Neural crest cell (in vitro differentiated cells): Measurements from ENCODE around the gene OCRL. TPM values are rescaled to one million over a fixed set of nuclear protein-coding genes. Genes with fewer than 3 reads are reported as not detected.

Experiments used
- DNase-seq: peaks from one replicate; pipeline ENCODE4 v3.0.0; 2021; ENCODE audit warnings: low read depth, mixed read lengths, low spot score
- H3K27ac Mint-ChIP-seq: one replicate; pipeline ENCODE4 v1.8.0; 2021; ENCODE audit warnings: mild to moderate bottlenecking, mixed read lengths; ENCODE audit not compliant: unreplicated experiment
- H3K27me3 Mint-ChIP-seq: 2 replicates; pipeline ENCODE4 v1.8.0; 2021; ENCODE audit warnings: low read depth, mild to moderate bottlenecking, mixed read lengths
- H3K36me3 Mint-ChIP-seq: 2 replicates; pipeline ENCODE4 v1.8.0; 2021; ENCODE audit warnings: low read depth, mild to moderate bottlenecking, mixed read lengths
- H3K4me1 Mint-ChIP-seq: 2 replicates; pipeline ENCODE4 v1.8.0; 2021; ENCODE audit warnings: mixed read lengths
- H3K4me3 Mint-ChIP-seq: one replicate; pipeline ENCODE4 v1.8.0; 2021; ENCODE audit warnings: mild to moderate bottlenecking, mixed read lengths
- H3K9me3 Mint-ChIP-seq: 2 replicates; pipeline ENCODE4 v1.8.0; 2021; ENCODE audit warnings: mixed read lengths
- total RNA-seq: library from RNA; stranded (reverse); gene quantifications from 2 replicates; pipeline ENCODE4 v1.2.1, GENCODE V29; 2021
- TF ChIP-seq, protein P1 (sequence below): fragments of 200-600 bp; sonication (generic); conservative IDR thresholded peaks from 2 replicates; pipeline ENCODE4 v1.5.0; 2021; ENCODE audit warnings: antibody characterized with exemption, mild to moderate bottlenecking

OCRL gene
- total RNA-seq, 1 donor from 2014 or later, result 41.6 TPM

- H3K27me3 Mint-ChIP-seq, result no peaks in the 10 kb centered on the region
- DNase-seq, result no peak
- peak overlapping the region; percentile 22 for H3K4me3 Mint-ChIP-seq
These were observed 14.9 kb upstream of the OCRL start for GRCh38 chrX:129525162-129525561.

DNA sequence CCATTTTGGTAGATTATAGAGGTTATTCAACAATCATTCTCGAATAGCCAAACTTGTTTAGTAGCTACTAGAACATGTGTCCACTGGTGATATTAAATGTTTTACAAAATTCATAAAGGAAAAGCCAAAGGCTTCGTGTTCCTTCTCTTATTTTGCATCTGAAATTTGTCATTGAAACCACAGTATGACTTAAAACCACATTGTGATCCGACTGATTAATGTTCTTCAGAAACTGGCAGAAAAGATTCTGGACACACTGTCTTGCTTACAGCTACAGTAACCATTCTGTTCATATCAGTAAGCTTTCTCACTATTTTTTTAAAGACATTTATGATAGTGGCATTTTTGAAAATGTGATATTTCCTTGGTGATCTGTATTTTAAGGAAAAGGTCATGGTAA lies 14.2 kb upstream of the OCRL start:
- Mint-ChIP-seq H3K4me1 (peaks cover 12% of the 10 kb centered on the region), H3K4me3 (no peak overlapping the region), H3K36me3 (no peaks in the 10 kb centered on the region), H3K9me3 (peaks cover 3% of the 10 kb centered on the region), H3K27ac (no peak overlapping the region), H3K27me3 (no peaks in the 10 kb centered on the region)
- TF ChIP-seq, protein P1, sequence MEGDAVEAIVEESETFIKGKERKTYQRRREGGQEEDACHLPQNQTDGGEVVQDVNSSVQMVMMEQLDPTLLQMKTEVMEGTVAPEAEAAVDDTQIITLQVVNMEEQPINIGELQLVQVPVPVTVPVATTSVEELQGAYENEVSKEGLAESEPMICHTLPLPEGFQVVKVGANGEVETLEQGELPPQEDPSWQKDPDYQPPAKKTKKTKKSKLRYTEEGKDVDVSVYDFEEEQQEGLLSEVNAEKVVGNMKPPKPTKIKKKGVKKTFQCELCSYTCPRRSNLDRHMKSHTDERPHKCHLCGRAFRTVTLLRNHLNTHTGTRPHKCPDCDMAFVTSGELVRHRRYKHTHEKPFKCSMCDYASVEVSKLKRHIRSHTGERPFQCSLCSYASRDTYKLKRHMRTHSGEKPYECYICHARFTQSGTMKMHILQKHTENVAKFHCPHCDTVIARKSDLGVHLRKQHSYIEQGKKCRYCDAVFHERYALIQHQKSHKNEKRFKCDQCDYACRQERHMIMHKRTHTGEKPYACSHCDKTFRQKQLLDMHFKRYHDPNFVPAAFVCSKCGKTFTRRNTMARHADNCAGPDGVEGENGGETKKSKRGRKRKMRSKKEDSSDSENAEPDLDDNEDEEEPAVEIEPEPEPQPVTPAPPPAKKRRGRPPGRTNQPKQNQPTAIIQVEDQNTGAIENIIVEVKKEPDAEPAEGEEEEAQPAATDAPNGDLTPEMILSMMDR, result no peak
- DNase-seq, result no peak

More at GRCh38 chrX:129525162-129525561, 14.9 kb upstream of the OCRL start:
- Mint-ChIP-seq H3K9me3 (peaks cover 3% of the 10 kb centered on the region), H3K4me1 (peaks cover 18% of the 10 kb centered on the region), H3K36me3 (no peaks in the 10 kb centered on the region), H3K27ac (no peak overlapping the region)
- TF ChIP-seq, protein P1, result no peak

- Mint-ChIP-seq H3K9me3 (no peaks in the 10 kb centered on the region), H3K36me3 (no peaks in the 10 kb centered on the region), H3K4me3 (no peak overlapping the region), H3K27me3 (peaks cover 9% of the 10 kb centered on the region), H3K27ac (no peak overlapping the region), H3K4me1 (no peaks in the 10 kb centered on the region)
- TF ChIP-seq, protein P1, result no peak
- DNase-seq, result no peak
These were observed 10.3 kb upstream of the OCRL start for GRCh38 chrX:129529685-129530281.

DNA sequence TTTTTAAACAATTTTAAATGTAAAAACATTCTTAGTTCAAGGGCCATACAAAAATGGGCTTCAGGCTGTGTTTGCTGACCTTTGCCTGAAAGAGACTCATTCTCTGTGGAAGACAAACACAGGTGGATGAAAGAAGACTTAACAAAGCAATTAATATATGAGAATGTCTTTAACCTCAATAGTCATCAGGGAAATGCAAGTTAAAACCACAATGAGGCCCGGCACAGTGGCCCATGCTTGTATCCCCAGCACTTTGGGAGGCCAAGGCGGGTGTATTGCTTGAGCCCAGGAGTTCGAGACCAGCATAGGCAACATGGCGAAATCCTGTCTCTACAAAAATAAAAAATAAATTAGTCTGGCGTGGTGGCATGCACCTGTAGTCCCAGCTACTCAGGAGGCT lies 9.6 kb upstream of the OCRL start:
- no peak overlapping the region for H3K27ac Mint-ChIP-seq
- peaks cover 9% of the 10 kb centered on the region for H3K27me3 Mint-ChIP-seq
- no peaks in the 10 kb centered on the region for H3K4me1 Mint-ChIP-seq
- no peak overlapping the region for H3K4me3 Mint-ChIP-seq
- no peaks in the 10 kb centered on the region for H3K9me3 Mint-ChIP-seq
- H3K36me3 Mint-ChIP-seq, result no peaks in the 10 kb centered on the region
- TF ChIP-seq, protein P1, result no peak
- no peak for DNase-seq

GRCh38 chrX:129531132-129531531 lies 8.9 kb upstream of the OCRL start:
- Mint-ChIP-seq H3K27ac (no peak overlapping the region), H3K9me3 (no peaks in the 10 kb centered on the region), H3K4me1 (no peaks in the 10 kb centered on the region), H3K4me3 (no peak overlapping the region), H3K36me3 (no peaks in the 10 kb centered on the region), H3K27me3 (peaks cover 9% of the 10 kb centered on the region)
- DNase-seq, result no peak
- TF ChIP-seq, protein P1, result no peak
